Measurements from ENCODE around the gene RNPS1.

The RNPS1 gene

GRCh38 chr16:2273484-2273883, 5.6 kb upstream of the RNPS1 start:
- TF ChIP-seq EZH2phosphoT487 (conservative IDR thresholded peaks at IDR 0.05; ENCODE audit: low read length) (no peak), CTCF (IDR thresholded peaks at IDR 0.05; ENCODE audit: insufficient read depth, low read length, poor library complexity, severe bottlenecking) (no peak)
- no peaks in the 10 kb centered on the region; the same call in 1 of the 2 replicates for H4K20me1 ChIP-seq (ENCODE audit: low read depth, low read length)
- H3K36me3 ChIP-seq (ENCODE audit: low read length), result no peaks in the 10 kb centered on the region
- H3K9me3 ChIP-seq (ENCODE audit: insufficient read depth, low read length), result no peaks in the 10 kb centered on the region
- H3K79me2 ChIP-seq (ENCODE audit: insufficient read depth, low read length), result peaks cover 7% of the 10 kb centered on the region; the same call in 1 of the 2 replicates
- no peak overlapping the region for H2AFZ ChIP-seq (ENCODE audit: low read depth, low read length, severe bottlenecking)
- no peak overlapping the region for H3K4me3 ChIP-seq (ENCODE audit: insufficient read depth, low read length, poor library complexity, severe bottlenecking)
- no peak overlapping the region for H3K27ac ChIP-seq (ENCODE audit: low read depth, low read length)
- H3K9me2 ChIP-seq (replicated peaks; ENCODE audit: insufficient read depth, low read length), result no peaks in the 10 kb centered on the region
- no peaks in the 10 kb centered on the region for H3K27me3 ChIP-seq (ENCODE audit: low read length)
- no peak overlapping the region for H3K9ac ChIP-seq (ENCODE audit: low read length)
- H3K4me2 ChIP-seq (ENCODE audit: low read depth, low read length, poor library complexity, severe bottlenecking), result no peak overlapping the region
- H3F3A ChIP-seq (ENCODE audit: insufficient read depth), result no peaks in the 10 kb centered on the region

GRCh38 chr16:2271848-2272461, 4.0 kb upstream of the RNPS1 start:
- Histone ChIP-seq H2AFZ (ENCODE audit: low read depth, low read length, severe bottlenecking) (no peak overlapping the region), H3K79me2 (ENCODE audit: insufficient read depth, low read length) (peaks cover 17% of the 10 kb centered on the region), H3K27me3 (ENCODE audit: low read length) (no peaks in the 10 kb centered on the region), H3K4me3 (ENCODE audit: insufficient read depth, low read length, poor library complexity, severe bottlenecking) (no peak overlapping the region), H3K9ac (ENCODE audit: low read length) (no peak overlapping the region), H3K9me3 (ENCODE audit: insufficient read depth, low read length) (no peaks in the 10 kb centered on the region), H3F3A (ENCODE audit: insufficient read depth) (no peaks in the 10 kb centered on the region), H3K4me2 (ENCODE audit: low read depth, low read length, poor library complexity, severe bottlenecking) (no peak overlapping the region), H3K27ac (ENCODE audit: low read depth, low read length) (no peak overlapping the region), H3K9me2 (replicated peaks; ENCODE audit: insufficient read depth, low read length) (no peaks in the 10 kb centered on the region), H4K20me1 (ENCODE audit: low read depth, low read length) (no peaks in the 10 kb centered on the region; the same call in 1 of the 2 replicates), H3K36me3 (ENCODE audit: low read length) (no peaks in the 10 kb centered on the region)
- TF ChIP-seq EZH2phosphoT487 (conservative IDR thresholded peaks at IDR 0.05; ENCODE audit: low read length) (no peak), CTCF (IDR thresholded peaks at IDR 0.05; ENCODE audit: insufficient read depth, low read length, poor library complexity, severe bottlenecking) (no peak)

- Histone ChIP-seq H3F3A (ENCODE audit: insufficient read depth) (no peaks in the 10 kb centered on the region), H3K9ac (ENCODE audit: low read length) (no peak overlapping the region), H3K79me2 (ENCODE audit: insufficient read depth, low read length) (peaks cover 28% of the 10 kb centered on the region), H3K4me2 (ENCODE audit: low read depth, low read length, poor library complexity, severe bottlenecking) (no peak overlapping the region), H4K20me1 (ENCODE audit: low read depth, low read length) (peaks cover 7% of the 10 kb centered on the region), H3K9me3 (ENCODE audit: insufficient read depth, low read length) (no peaks in the 10 kb centered on the region), H3K36me3 (ENCODE audit: low read length) (0 out of 2 replicates have a peak, but pooled peaks cover 3% of the 10 kb centered on the region), H3K9me2 (replicated peaks; ENCODE audit: insufficient read depth, low read length) (no peaks in the 10 kb centered on the region), H2AFZ (ENCODE audit: low read depth, low read length, severe bottlenecking) (no peak overlapping the region), H3K27ac (ENCODE audit: low read depth, low read length) (no peak overlapping the region), H3K27me3 (ENCODE audit: low read length) (no peaks in the 10 kb centered on the region), H3K4me3 (ENCODE audit: insufficient read depth, low read length, poor library complexity, severe bottlenecking) (no peak overlapping the region)
- TF ChIP-seq CTCF (IDR thresholded peaks at IDR 0.05; ENCODE audit: insufficient read depth, low read length, poor library complexity, severe bottlenecking), result no peak
- TF ChIP-seq EZH2phosphoT487 (conservative IDR thresholded peaks at IDR 0.05; ENCODE audit: low read length), result no peak
Observed at GRCh38 chr16:2270588-2271470, 2.9 kb upstream of the RNPS1 start.
